ENCODE measurements around the gene CCDC190.

Gene CCDC190

DNA sequence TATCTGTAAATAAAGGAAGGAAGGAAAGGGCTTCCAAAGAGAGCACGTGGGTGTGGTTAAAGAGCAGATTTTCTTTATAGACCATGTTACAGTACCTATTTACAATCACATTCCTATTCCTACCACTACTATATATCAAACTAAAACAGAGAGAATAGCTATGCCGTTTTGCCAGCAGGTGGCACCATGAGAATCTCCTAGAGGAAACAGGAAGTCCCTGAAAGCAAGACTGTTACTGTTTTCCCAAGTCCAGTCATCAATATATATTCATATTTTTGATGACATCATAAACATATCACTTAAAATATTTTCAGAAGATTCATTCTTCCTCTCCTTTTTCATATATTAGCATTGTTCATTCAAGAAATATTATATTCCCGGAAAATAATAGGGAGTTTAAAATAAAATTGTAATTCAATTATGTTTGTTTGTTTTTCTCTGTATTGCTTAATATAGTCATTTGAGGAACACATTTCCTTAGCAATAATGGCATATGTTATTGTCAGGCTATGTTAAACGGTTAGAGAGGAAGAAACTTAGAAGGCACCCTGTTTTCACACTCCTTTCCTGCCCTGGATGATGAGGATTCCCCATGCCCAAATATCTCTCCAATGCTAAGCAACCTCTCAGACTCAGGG lies 6.6 kb downstream of the CCDC190 start:
- Histone ChIP-seq H3K27me3 (ENCODE audit: low read depth, low read length) (no peaks in the 10 kb centered on the region), H3K4me3 (ENCODE audit: low read depth in 1 of 2, low read length in 2 of 2) (no peak overlapping the region), H3K36me3 (ENCODE audit: control insufficient read depth in 1 of 2, insufficient read depth in 2 of 2, low read length in 2 of 2) (no peaks in the 10 kb centered on the region), H3K9me3 (ENCODE audit: control insufficient read depth in 1 of 2, low read length in 2 of 2) (no peaks in the 10 kb centered on the region), H3K27ac (ENCODE audit: low read length) (no peak overlapping the region), H3K4me1 (ENCODE audit: control insufficient read depth in 1 of 2, insufficient read depth in 2 of 2, low read length in 2 of 2) (no peaks in the 10 kb centered on the region)

DNA sequence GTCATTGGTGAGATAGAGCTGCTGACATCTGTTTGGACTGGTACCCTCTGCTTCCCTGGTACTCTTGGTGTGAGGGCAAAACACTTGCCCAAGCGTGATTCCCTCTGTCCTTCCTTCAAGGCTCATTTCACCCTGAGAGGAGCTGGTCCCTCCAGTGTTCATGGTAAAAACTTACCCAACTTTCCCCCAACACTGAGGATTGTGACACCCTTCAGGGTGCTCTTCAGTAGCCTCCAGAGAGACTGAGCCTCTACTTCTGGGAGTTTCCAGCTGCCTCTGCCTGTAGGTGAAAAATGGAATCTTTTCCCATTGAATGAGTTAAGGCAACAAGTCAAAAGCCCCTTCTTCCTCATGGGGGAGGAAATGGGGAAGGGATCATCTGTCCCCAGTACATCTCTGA lies 9.6 kb downstream of the CCDC190 start:
- Histone ChIP-seq H3K27me3 (ENCODE audit: low read depth, low read length) (no peaks in the 10 kb centered on the region), H3K9me3 (ENCODE audit: control insufficient read depth in 1 of 2, low read length in 2 of 2) (no peaks in the 10 kb centered on the region), H3K36me3 (ENCODE audit: control insufficient read depth in 1 of 2, insufficient read depth in 2 of 2, low read length in 2 of 2) (no peaks in the 10 kb centered on the region), H3K4me1 (ENCODE audit: control insufficient read depth in 1 of 2, insufficient read depth in 2 of 2, low read length in 2 of 2) (no peaks in the 10 kb centered on the region), H3K27ac (ENCODE audit: low read length) (no peak overlapping the region), H3K4me3 (ENCODE audit: low read depth in 1 of 2, low read length in 2 of 2) (no peak overlapping the region)

DNA sequence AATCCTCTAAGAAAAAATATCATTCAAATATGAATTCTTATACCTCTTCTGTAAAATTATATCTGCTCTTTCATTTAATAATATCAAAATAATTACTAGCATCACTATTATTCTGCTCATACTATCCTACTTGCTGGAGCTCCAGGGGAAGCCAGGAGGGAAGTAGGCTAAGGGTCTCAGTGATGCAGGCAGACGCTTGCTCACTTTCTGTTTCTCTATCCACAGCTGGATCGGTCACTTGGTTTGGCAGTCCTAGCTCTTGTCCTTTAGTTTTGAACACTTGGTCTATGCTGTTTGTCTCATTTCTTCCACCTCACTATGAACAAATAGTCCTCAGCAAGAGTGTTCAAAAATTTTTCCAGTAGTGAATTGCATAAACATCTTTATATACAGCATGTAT lies 11.3 kb downstream of the CCDC190 start:
- Histone ChIP-seq H3K27ac (ENCODE audit: low read length) (no peak overlapping the region), H3K27me3 (ENCODE audit: low read depth, low read length) (no peaks in the 10 kb centered on the region), H3K4me1 (ENCODE audit: control insufficient read depth in 1 of 2, insufficient read depth in 2 of 2, low read length in 2 of 2) (no peaks in the 10 kb centered on the region)

DNA sequence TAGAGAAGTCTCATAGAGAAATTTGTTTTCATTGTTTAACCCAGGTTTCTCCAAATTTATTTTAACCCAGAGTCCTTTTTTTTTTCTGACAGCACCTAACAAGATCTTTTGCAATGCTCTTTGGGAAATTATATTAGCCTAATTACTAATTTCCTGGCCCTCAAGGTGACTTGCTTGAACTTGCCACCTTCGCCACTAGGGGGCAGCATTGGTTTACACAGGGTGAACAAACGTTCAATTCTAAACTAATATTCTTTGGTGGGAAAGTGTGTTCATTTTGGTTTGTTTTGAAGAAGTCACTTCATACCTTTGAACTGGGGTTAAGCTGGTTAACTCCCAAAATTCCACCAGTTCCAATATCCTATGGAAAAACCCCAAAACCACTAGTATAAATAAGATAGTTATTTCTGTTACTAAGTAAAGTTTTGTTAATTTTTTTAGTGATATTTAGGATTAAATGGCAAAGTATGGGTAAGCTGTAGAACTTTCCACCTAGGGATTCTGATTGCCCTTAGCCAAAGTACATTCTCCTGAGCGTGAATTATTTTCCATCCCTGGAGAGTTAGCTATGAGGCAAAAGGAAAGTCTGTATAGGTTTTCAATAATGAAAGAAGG lies 13.0 kb downstream of the CCDC190 start:
- Histone ChIP-seq H3K27ac (ENCODE audit: low read length) (no peak overlapping the region), H3K36me3 (ENCODE audit: control insufficient read depth in 1 of 2, insufficient read depth in 2 of 2, low read length in 2 of 2) (no peaks in the 10 kb centered on the region), H3K4me1 (ENCODE audit: control insufficient read depth in 1 of 2, insufficient read depth in 2 of 2, low read length in 2 of 2) (no peaks in the 10 kb centered on the region), H3K9me3 (ENCODE audit: control insufficient read depth in 1 of 2, low read length in 2 of 2) (no peaks in the 10 kb centered on the region), H3K27me3 (ENCODE audit: low read depth, low read length) (no peaks in the 10 kb centered on the region), H3K4me3 (ENCODE audit: low read depth in 1 of 2, low read length in 2 of 2) (no peak overlapping the region)

More for the DNA sequence above, 11.3 kb downstream of the CCDC190 start:
- H3K9me3 ChIP-seq (ENCODE audit: control insufficient read depth in 1 of 2, low read length in 2 of 2), result no peaks in the 10 kb centered on the region
- H3K4me3 ChIP-seq (ENCODE audit: low read depth in 1 of 2, low read length in 2 of 2), result no peak overlapping the region
- H3K36me3 ChIP-seq (ENCODE audit: control insufficient read depth in 1 of 2, insufficient read depth in 2 of 2, low read length in 2 of 2), result no peaks in the 10 kb centered on the region

DNA sequence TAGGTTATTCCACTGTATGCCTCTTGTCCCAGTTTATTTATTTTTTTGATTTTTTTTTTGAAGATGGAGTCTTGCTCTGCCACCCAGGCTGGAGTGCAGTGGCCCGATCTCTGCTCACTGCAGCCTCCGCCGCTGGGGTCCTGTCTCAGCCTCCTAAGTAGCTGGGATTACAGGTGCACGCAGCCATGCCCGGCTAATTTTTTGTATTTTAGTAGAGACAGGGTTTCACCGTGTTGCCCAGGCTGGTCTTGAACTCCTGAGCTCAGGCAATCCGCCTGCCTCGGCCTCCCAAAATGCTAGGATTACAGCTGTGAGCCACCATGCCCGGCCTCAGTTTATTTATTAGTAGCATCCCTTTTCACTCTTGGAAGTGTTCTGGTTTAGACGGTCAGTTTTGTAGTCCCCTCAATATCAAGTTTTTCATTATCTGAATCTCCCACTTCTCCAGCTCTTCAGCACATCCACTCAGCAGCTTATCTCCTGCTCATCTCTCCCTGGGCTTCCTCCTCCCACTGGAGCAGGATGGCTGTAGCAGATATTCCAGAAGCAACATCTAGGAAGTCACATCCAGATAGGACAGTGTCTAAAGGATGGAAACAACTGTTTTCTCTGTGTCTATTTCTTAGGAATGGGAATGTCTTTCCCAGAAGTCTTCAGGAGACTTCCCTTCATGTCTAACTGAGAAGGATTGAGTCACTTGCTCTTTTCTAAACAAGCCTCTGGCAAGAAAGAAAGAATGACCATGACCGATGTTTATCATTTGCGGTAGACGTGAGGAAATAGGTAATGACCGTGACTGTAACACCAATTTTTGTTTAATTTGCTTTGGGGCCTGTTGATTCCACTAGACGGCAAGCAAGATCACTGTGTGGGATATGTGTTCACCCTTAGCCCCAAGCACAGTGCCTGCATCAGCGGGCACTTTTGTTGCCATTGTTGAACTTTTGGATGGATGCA lies 14.4 kb downstream of the CCDC190 start:
- no peaks in the 10 kb centered on the region for H3K9me3 ChIP-seq (ENCODE audit: control insufficient read depth in 1 of 2, low read length in 2 of 2)
- no peaks in the 10 kb centered on the region for H3K4me1 ChIP-seq (ENCODE audit: control insufficient read depth in 1 of 2, insufficient read depth in 2 of 2, low read length in 2 of 2)
- H3K4me3 ChIP-seq (ENCODE audit: low read depth in 1 of 2, low read length in 2 of 2), result no peak overlapping the region
- no peaks in the 10 kb centered on the region for H3K27me3 ChIP-seq (ENCODE audit: low read depth, low read length)
- no peak overlapping the region for H3K27ac ChIP-seq (ENCODE audit: low read length)
- H3K36me3 ChIP-seq (ENCODE audit: control insufficient read depth in 1 of 2, insufficient read depth in 2 of 2, low read length in 2 of 2), result no peaks in the 10 kb centered on the region

DNA sequence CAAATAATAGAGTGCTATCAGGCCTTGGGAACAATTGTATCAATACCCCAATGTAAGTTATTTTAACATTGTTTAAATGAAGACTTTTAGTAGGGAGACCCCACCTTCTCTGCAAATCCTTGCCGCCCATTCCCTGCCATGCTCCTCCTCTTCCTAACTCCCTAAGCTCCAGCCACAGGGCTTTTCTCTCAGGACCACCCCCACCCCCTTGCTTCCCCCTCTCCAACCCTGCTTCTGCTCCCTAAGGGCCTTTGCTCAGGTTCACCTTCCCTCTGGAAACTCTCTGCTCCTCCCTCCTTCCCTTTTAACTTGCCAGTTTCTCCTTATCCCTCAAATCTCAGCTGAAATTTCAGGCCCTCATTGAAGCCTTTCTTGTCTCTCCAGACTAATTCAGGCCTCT lies 16.8 kb downstream of the CCDC190 start:
- H3K4me3 ChIP-seq (ENCODE audit: low read depth in 1 of 2, low read length in 2 of 2), result no peak overlapping the region
- H3K4me1 ChIP-seq (ENCODE audit: control insufficient read depth in 1 of 2, insufficient read depth in 2 of 2, low read length in 2 of 2), result no peaks in the 10 kb centered on the region
- no peak overlapping the region for H3K27ac ChIP-seq (ENCODE audit: low read length)
- no peaks in the 10 kb centered on the region for H3K36me3 ChIP-seq (ENCODE audit: control insufficient read depth in 1 of 2, insufficient read depth in 2 of 2, low read length in 2 of 2)
- no peaks in the 10 kb centered on the region for H3K27me3 ChIP-seq (ENCODE audit: low read depth, low read length)
- peaks cover 0 to under 1% of the 10 kb centered on the region in 2 donors for H3K9me3 ChIP-seq (ENCODE audit: control insufficient read depth in 1 of 2, low read length in 2 of 2)

DNA sequence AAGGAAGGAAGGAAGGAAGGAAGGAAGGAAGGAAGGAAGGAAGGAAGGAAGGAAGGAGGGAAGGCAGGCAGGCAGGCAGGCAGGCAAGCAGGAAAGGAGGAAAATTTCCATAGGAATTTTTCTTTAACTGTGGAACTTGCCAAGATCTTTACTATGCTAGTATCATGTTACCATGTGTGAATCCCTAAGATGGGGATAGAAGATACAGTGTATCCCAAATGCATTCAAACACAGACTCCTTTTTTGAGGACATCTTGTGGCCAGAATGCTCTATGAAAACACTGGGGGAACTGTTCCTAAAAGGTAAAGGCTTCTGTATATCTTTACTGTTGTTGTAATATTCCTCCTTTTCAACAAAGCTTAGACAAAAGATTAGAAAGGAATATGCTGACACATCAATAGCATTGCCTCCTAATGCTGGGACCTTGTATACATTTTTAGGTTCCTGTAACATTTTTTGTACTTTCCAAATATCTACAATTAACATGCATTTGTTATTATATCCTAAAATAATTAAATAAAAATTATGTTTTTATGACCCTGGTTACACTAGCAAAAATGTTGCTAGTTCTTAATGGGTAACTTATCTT lies 20.6 kb downstream of the CCDC190 start:
- H3K27me3 ChIP-seq (ENCODE audit: low read depth, low read length), result no peaks in the 10 kb centered on the region

DNA sequence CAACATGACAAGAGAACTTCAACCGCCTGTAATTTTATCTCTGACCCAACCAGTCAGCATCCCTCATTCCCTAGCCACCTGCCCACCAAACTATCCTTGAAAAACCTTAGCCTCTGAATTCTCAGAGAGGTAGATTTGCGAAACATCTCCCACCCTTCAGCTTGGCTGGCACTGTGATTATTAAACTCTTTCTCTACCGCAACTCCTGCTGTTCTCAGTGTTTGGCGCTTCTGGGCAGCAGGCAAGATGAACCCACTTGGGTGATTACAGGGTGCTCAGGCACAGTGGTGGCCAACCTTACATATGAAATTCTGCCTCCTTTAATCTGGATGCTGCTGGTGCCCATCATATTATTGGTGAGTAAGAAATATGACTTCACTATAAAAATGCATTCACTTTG lies 22.1 kb downstream of the CCDC190 start:
- Histone ChIP-seq H3K4me1 (ENCODE audit: control insufficient read depth in 1 of 2, insufficient read depth in 2 of 2, low read length in 2 of 2) (no peaks in the 10 kb centered on the region), H3K9me3 (ENCODE audit: control insufficient read depth in 1 of 2, low read length in 2 of 2) (peaks cover 6 to 9% of the 10 kb centered on the region in 2 donors), H3K27me3 (ENCODE audit: low read depth, low read length) (no peaks in the 10 kb centered on the region), H3K27ac (ENCODE audit: low read length) (no peak overlapping the region), H3K4me3 (ENCODE audit: low read depth in 1 of 2, low read length in 2 of 2) (no peak overlapping the region), H3K36me3 (ENCODE audit: control insufficient read depth in 1 of 2, insufficient read depth in 2 of 2, low read length in 2 of 2) (no peaks in the 10 kb centered on the region)

More for the DNA sequence above, 20.6 kb downstream of the CCDC190 start:
- no peak overlapping the region for H3K4me3 ChIP-seq (ENCODE audit: low read depth in 1 of 2, low read length in 2 of 2)
- H3K4me1 ChIP-seq (ENCODE audit: control insufficient read depth in 1 of 2, insufficient read depth in 2 of 2, low read length in 2 of 2), result no peaks in the 10 kb centered on the region
- H3K36me3 ChIP-seq (ENCODE audit: control insufficient read depth in 1 of 2, insufficient read depth in 2 of 2, low read length in 2 of 2), result no peaks in the 10 kb centered on the region
- H3K27ac ChIP-seq (ENCODE audit: low read length), result no peak overlapping the region
- H3K9me3 ChIP-seq (ENCODE audit: control insufficient read depth in 1 of 2, low read length in 2 of 2), result peaks cover 6 to 9% of the 10 kb centered on the region in 2 donors

DNA sequence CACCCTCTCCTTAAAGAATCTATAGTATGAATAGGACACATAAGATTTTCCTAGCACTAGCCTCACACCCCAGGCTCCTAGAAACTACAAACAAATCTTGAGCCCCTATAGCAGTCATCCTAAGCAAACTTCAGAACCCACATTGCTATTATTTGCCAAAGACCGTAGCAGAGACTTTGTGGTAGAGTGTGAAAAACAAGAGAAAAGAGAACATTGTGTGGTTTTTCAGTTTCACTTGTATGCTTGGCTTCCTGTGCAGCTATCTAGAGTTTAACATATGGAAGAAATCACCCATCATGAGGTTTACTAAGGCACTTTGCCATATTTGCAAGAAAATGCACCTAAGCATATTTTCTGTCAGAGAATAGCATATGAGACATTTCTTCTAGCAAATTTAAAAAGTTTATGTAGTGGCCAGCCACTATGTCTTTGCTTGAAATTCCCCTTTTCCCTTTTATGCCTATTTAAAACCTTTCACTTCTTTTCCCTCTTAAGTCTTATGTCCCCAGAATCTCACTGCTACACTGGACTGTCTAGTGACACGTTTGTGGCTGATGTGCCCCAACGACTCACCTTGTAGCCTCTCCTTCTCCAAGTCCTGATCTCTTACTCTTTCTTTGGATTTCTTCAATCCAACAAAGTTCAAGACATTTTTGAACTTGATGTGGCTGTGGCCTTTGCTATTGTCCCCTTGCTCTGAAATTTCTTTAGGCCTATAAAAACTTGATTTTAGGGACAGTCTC lies 25.6 kb downstream of the CCDC190 start:
- Histone ChIP-seq H3K27ac (ENCODE audit: low read length) (no peak overlapping the region), H3K4me3 (ENCODE audit: low read depth in 1 of 2, low read length in 2 of 2) (no peak overlapping the region), H3K27me3 (ENCODE audit: low read depth, low read length) (no peaks in the 10 kb centered on the region), H3K9me3 (ENCODE audit: control insufficient read depth in 1 of 2, low read length in 2 of 2) (peaks cover 6 to 9% of the 10 kb centered on the region in 2 donors), H3K36me3 (ENCODE audit: control insufficient read depth in 1 of 2, insufficient read depth in 2 of 2, low read length in 2 of 2) (no peaks in the 10 kb centered on the region), H3K4me1 (ENCODE audit: control insufficient read depth in 1 of 2, insufficient read depth in 2 of 2, low read length in 2 of 2) (no peaks in the 10 kb centered on the region)

DNA sequence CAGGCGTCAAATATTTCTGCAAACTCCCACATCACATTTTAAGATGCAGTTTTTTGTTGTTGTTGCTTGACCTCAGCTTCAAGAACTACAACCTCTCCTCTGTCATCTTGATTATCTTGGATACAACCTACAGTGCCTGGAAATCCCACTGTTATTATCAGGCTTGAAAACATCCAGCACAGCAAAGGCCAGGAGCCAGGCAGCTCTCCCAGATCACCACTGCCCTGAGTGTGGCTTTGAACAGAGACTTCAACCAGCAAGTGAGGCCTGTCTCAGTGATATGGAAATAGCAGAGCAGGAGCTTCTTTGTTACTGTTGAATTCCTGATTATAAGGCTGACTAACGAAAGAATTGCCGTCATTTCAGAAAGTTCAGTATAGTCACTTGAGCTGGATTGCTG lies 28.5 kb downstream of the CCDC190 start:
- no peaks in the 10 kb centered on the region for H3K27me3 ChIP-seq (ENCODE audit: low read depth, low read length)
- H3K4me1 ChIP-seq (ENCODE audit: control insufficient read depth in 1 of 2, insufficient read depth in 2 of 2, low read length in 2 of 2), result no peaks in the 10 kb centered on the region
- H3K36me3 ChIP-seq (ENCODE audit: control insufficient read depth in 1 of 2, insufficient read depth in 2 of 2, low read length in 2 of 2), result no peaks in the 10 kb centered on the region
- no peak overlapping the region for H3K27ac ChIP-seq (ENCODE audit: low read length)
- H3K4me3 ChIP-seq (ENCODE audit: low read depth in 1 of 2, low read length in 2 of 2), result no peak overlapping the region
- no peaks in the 10 kb centered on the region for H3K9me3 ChIP-seq (ENCODE audit: control insufficient read depth in 1 of 2, low read length in 2 of 2)
